Lower lobe of right lung (tissue), 2 donors: Measurements from ENCODE around the gene KCNQ4. TPM values are rescaled to one million over a fixed set of nuclear protein-coding genes. Genes with fewer than 3 reads are reported as not detected.

Experiments
- ATAC-seq, 2 donors: fragments of 200-7000 bp; cut with Tn5 transposase; one replicate each; pipeline ENCODE4 v1.9.1; 2020 to 2022; ENCODE audit warnings: mild to moderate bottlenecking in 2 of 2, moderate library complexity in 2 of 2
- DNase-seq: peaks from one replicate; pipeline ENCODE4 v3.0.0-alpha.2; 2020
- H3K27ac ChIP-seq: fragments of 200-600 bp; one replicate; pipeline ENCODE4 v1.8.0; 2022
- H3K27me3 ChIP-seq: fragments of 200-600 bp; one replicate; pipeline ENCODE4 v1.8.0; 2022; ENCODE audit warnings: low read depth
- H3K36me3 ChIP-seq: fragments of 200-600 bp; one replicate; pipeline ENCODE4 v1.8.0; 2022; ENCODE audit warnings: mild to moderate bottlenecking
- H3K4me1 ChIP-seq: fragments of 200-600 bp; one replicate; pipeline ENCODE4 v1.8.0; 2022
- H3K4me3 ChIP-seq: fragments of 200-600 bp; one replicate; pipeline ENCODE4 v1.8.0; 2022; ENCODE audit warnings: mild to moderate bottlenecking
- H3K9me3 ChIP-seq: fragments of 200-600 bp; one replicate; pipeline ENCODE4 v1.8.0; 2022
- CTCF ChIP-seq: fragments of 200-600 bp; IDR thresholded peaks from one replicate; pipeline ENCODE4 v1.8.0; 2022; ENCODE audit warnings: antibody characterized with exemption, mild to moderate bottlenecking
- intact Hi-C: fragments of 100-400 bp; cut with DNase I; formaldehyde crosslinking; loops from one replicate; pipeline ENCODE4 v1.11.0; 2022
- total RNA-seq: library from RNA; stranded (reverse); fragmentation: NEBNext Ultra II Directional; extraction: Animal tissue kit (Norgen Biotek cat#: 25700); gene quantifications from one replicate; pipeline ENCODE4 v1.2.1, GENCODE V29; 2021
- donor health status: DM: no; HTN: yes; CAD: no; lungs with severe emphysema.

Gene KCNQ4
- total RNA-seq, 1 donor from 2014 or later: 0.89 TPM

- Histone ChIP-seq H3K36me3 (no peaks in the 10 kb centered on the region), H3K4me3 (no peak overlapping the region), H3K27me3 (no peaks in the 10 kb centered on the region), H3K4me1 (no peaks in the 10 kb centered on the region), H3K27ac (peak overlapping the region; percentile 25), H3K9me3 (no peaks in the 10 kb centered on the region)
- DNase-seq: no peak
- TF ChIP-seq CTCF: no peak
- intact Hi-C loops: no loop called here
- ATAC-seq: peak; percentile 37 to 55
Observed at GRCh38 chr1:40825435-40825788, 41.8 kb downstream of the KCNQ4 start.

GRCh38 chr1:40825996-40826395 is 42.4 kb downstream of the KCNQ4 start:
- ATAC-seq (no peak), DNase-seq (no peak)
- H3K36me3 ChIP-seq: no peaks in the 10 kb centered on the region
- no peak overlapping the region for H3K27ac ChIP-seq
- intact Hi-C loops: no loop called here
- no peaks in the 10 kb centered on the region for H3K27me3 ChIP-seq
- TF ChIP-seq CTCF: no peak
- H3K4me3 ChIP-seq: no peak overlapping the region
- no peaks in the 10 kb centered on the region for H3K9me3 ChIP-seq
- H3K4me1 ChIP-seq: no peaks in the 10 kb centered on the region

DNA sequence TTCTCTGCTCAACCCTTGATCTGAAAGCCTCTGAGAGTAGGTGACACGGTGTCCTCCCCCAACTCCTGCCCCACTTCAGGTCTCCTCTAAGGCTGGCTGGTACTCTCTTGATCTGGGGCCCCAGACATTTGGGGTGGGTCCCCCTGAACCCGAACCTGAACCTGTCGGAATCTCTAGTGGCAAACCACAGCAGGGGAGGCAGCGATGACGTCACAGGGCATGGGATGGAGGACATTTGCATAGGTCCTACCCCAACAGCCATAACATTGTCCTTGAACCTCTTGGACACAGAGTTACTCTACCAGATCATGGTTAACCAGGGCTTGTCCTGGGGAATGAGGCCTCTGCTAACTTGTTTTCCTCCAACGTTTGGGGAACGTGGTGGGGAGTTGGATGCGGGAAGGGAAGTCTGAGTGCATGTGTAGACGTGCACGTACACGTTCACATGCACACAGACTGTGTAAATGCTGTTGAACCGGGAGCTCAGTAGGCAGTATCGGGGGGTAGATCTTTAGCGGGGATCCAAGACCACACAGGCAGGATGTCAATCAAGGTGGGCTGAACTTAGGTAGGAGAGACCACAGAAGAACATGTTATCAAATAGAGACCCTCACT is 46.2 kb downstream of the KCNQ4 start:
- intact Hi-C loops: no loop called here
- Histone ChIP-seq H3K9me3 (no peaks in the 10 kb centered on the region), H3K36me3 (no peaks in the 10 kb centered on the region), H3K4me1 (no peaks in the 10 kb centered on the region), H3K27me3 (no peaks in the 10 kb centered on the region), H3K4me3 (no peak overlapping the region), H3K27ac (no peak overlapping the region)
- DNase-seq: peak; percentile 18
- ATAC-seq: no peak
- no peak for TF ChIP-seq CTCF

DNA sequence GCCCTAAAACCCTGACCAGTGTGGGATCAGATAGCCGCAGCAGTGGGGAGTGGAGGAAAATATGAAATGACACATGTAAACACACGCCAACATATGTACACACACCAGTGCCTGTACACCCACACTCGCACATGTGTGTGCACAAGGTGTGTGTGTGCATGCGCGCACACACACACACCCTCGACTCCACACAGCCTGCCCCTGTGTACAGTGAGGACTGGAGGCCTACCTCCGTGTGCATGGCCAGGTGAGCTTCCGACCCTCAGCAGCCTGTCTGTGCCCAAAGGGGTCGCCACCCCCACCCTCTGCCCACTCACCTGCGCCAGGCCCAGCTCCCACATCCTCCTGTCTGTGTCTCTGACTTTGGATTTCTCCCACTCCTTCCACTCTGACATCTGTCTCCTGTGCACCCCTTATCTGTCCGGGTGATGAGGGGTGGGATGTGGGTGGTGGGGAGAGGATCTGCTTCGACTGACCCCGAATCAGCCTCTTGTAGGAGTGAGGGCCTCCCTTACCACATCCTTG is 46.9 kb downstream of the KCNQ4 start:
- Histone ChIP-seq H3K9me3 (no peaks in the 10 kb centered on the region), H3K27ac (no peak overlapping the region), H3K36me3 (no peaks in the 10 kb centered on the region), H3K4me1 (no peaks in the 10 kb centered on the region), H3K4me3 (no peak overlapping the region), H3K27me3 (no peaks in the 10 kb centered on the region)
- DNase-seq (peak; percentile 16), ATAC-seq (no peak)
- no peak for TF ChIP-seq CTCF
- intact Hi-C loops: no loop called here

- peak; percentile 41 for DNase-seq
- no peaks in the 10 kb centered on the region for H3K27me3 ChIP-seq
- no peaks in the 10 kb centered on the region for H3K9me3 ChIP-seq
- intact Hi-C loops: no loop called here
- no peak for ATAC-seq
- no peaks in the 10 kb centered on the region for H3K36me3 ChIP-seq
- no peak for TF ChIP-seq CTCF
- no peak overlapping the region for H3K27ac ChIP-seq
- no peak overlapping the region for H3K4me3 ChIP-seq
- H3K4me1 ChIP-seq: no peaks in the 10 kb centered on the region
Observed at GRCh38 chr1:40831001-40831732, 47.6 kb downstream of the KCNQ4 start.
